ENCODE measurements around the gene LELP1. TPM values are rescaled to one million over a fixed set of nuclear protein-coding genes. Genes with fewer than 3 reads are reported as not detected.
"Not testable (repeated sequence)": the region's sequence is repeated elsewhere in the genome, so short reads cannot be mapped to it uniquely, and the experiment has no call there.

Gene LELP1
- polyA plus RNA-seq, 3 donors: not detected

DNA sequence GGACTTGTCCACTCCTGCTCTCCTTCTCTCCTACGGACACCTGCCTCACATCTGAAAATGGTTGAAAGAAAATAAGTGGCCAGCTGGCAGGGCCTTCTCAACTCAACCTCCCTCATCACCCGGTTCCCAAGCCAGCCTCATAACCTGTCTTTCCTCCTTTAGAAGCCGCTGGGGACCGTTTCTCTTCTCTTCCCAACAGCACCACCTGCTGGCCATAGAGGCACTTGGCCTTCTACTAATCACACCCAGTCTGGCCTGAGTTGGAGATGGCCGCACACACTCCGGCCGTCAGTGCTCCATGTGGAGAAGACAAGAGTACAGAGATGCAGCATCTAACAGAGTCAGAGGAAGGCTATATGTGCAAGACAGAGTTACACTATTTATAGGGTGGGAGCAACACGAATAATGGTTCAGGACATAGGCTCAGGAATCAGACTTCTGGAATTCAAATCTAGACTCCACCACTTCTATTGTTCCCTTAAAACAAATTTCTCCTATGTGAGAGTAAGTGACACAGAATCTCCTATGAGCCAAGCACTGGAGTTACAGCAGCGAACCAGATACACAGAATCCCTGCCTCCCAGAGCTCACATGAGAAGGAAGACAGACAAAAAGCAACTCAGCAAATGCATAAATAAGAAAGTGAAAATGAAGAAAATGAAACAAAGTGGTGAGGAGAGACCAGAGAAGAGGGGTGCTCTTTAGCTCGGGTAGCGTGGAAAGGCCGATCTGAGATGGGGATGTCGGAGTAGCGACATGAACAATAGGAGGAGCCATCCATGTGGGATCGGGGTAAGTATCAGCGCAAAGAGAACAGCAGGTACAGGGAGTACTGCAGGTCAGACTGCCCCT, 20.0 kb downstream of the LELP1 start:
- H3K27me3 Mint-ChIP-seq (ENCODE audit: low read depth in 3 of 3); H3K27ac Mint-ChIP-seq; H3K4me3 ChIP-seq (replicated peaks in 1 of 3; ENCODE audit: low read depth in 2 of 3, low read length in 3 of 3); H3K27ac ChIP-seq (ENCODE audit: low read depth in 1 of 2, low read length in 2 of 2); H3K36me3 ChIP-seq (replicated peaks in 1 of 2; ENCODE audit: control insufficient read depth in 1 of 2, insufficient read depth in 2 of 2, low read length in 2 of 2); H2AFZ ChIP-seq (ENCODE audit: insufficient read depth, low read depth, low read length, poor library complexity, severe bottlenecking); H3K36me3 Mint-ChIP-seq; H3K79me2 ChIP-seq (ENCODE audit: insufficient read depth, low read length); H3K4me1 ChIP-seq (ENCODE audit: control insufficient read depth in 1 of 2, insufficient read depth in 2 of 2, low read length in 2 of 2); intact Hi-C loops (cut with micrococcal nuclease); H3K4me2 ChIP-seq (replicated peaks; ENCODE audit: extremely low read depth, low read length, poor library complexity, severe bottlenecking); H3K27me3 ChIP-seq (ENCODE audit: control insufficient read depth in 2 of 2, insufficient read depth in 2 of 2, low read length in 2 of 2); H3K9ac ChIP-seq (ENCODE audit: insufficient read depth, low read length, poor library complexity, severe bottlenecking); H3K9me3 ChIP-seq (replicated peaks in 1 of 2; ENCODE audit: control insufficient read depth in 1 of 2, insufficient read depth in 1 of 2, low read length in 2 of 2); H3K9me3 Mint-ChIP-seq; H3K4me1 Mint-ChIP-seq; H4K20me1 ChIP-seq (ENCODE audit: insufficient read depth, low read length): not testable (repeated sequence)
- 66% methylated on average over 10 of the region's 16 CpGs for WGBS (ENCODE audit: insufficient coverage)
- peak overlapping the region in 1 of 2 donors; percentile 59 for H3K4me3 Mint-ChIP-seq
- peak; percentile 16 to 34 (median 34) for DNase-seq
- TF ChIP-seq, protein P1, sequence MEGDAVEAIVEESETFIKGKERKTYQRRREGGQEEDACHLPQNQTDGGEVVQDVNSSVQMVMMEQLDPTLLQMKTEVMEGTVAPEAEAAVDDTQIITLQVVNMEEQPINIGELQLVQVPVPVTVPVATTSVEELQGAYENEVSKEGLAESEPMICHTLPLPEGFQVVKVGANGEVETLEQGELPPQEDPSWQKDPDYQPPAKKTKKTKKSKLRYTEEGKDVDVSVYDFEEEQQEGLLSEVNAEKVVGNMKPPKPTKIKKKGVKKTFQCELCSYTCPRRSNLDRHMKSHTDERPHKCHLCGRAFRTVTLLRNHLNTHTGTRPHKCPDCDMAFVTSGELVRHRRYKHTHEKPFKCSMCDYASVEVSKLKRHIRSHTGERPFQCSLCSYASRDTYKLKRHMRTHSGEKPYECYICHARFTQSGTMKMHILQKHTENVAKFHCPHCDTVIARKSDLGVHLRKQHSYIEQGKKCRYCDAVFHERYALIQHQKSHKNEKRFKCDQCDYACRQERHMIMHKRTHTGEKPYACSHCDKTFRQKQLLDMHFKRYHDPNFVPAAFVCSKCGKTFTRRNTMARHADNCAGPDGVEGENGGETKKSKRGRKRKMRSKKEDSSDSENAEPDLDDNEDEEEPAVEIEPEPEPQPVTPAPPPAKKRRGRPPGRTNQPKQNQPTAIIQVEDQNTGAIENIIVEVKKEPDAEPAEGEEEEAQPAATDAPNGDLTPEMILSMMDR (IDR thresholded peaks at IDR 0.05): peak; percentile 85

DNA sequence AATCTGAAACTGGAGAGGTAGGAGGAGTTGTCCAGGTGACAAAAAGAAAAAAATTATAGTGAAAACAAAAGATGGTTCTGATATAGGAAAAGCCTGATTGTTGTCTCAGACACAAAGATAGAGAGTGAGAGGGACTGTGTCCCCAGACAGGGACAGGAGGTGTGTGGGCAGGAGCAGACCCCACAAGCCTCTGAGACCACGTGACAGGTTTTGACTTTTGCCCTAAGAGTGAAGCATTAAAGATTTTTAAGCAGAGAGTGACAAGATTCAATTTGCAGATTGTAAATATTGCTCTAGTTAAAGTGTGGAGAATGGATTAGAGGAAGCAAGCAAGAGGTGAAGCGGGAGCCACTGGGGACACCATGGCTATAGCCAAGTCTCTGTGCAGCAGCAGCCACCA, 24.6 kb downstream of the LELP1 start:
- no peaks in the 10 kb centered on the region for H3K9me3 Mint-ChIP-seq
- H3K9me3 ChIP-seq (replicated peaks in 1 of 2; ENCODE audit: control insufficient read depth in 1 of 2, insufficient read depth in 1 of 2, low read length in 2 of 2): no peaks in the 10 kb centered on the region
- no peak overlapping the region for H3K4me3 ChIP-seq (replicated peaks in 1 of 3; ENCODE audit: low read depth in 2 of 3, low read length in 3 of 3)
- no peaks in the 10 kb centered on the region for H3K79me2 ChIP-seq (ENCODE audit: insufficient read depth, low read length)
- 87% methylated on average over 2 of the region's 2 CpGs for WGBS (ENCODE audit: insufficient coverage)
- no peak overlapping the region for H3K9ac ChIP-seq (ENCODE audit: insufficient read depth, low read length, poor library complexity, severe bottlenecking)
- H3K27me3 Mint-ChIP-seq (ENCODE audit: low read depth in 3 of 3): peaks cover 0 to 24% (median 3%) of the 10 kb centered on the region in 3 donors
- no peaks in the 10 kb centered on the region for H4K20me1 ChIP-seq (ENCODE audit: insufficient read depth, low read length)
- no peak overlapping the region for H3K4me2 ChIP-seq (replicated peaks; ENCODE audit: extremely low read depth, low read length, poor library complexity, severe bottlenecking)
- no peak overlapping the region for H2AFZ ChIP-seq (ENCODE audit: insufficient read depth, low read depth, low read length, poor library complexity, severe bottlenecking)
- peaks cover 26 to 27% of the 10 kb centered on the region in 2 donors for H3K4me1 ChIP-seq (ENCODE audit: control insufficient read depth in 1 of 2, insufficient read depth in 2 of 2, low read length in 2 of 2)
- peaks cover 34% of the 10 kb centered on the region for H3K4me1 Mint-ChIP-seq
- DNase-seq: no peak
- intact Hi-C loops (cut with micrococcal nuclease): no loop called here
- no peaks in the 10 kb centered on the region for H3K36me3 ChIP-seq (replicated peaks in 1 of 2; ENCODE audit: control insufficient read depth in 1 of 2, insufficient read depth in 2 of 2, low read length in 2 of 2)
- no peak overlapping the region for H3K27ac Mint-ChIP-seq
- H3K36me3 Mint-ChIP-seq: no peaks in the 10 kb centered on the region
- H3K4me3 Mint-ChIP-seq: no peak overlapping the region
- TF ChIP-seq, protein P1 (IDR thresholded peaks at IDR 0.05): no peak
- H3K27me3 ChIP-seq (ENCODE audit: control insufficient read depth in 2 of 2, insufficient read depth in 2 of 2, low read length in 2 of 2): peaks cover 0 to 4% of the 10 kb centered on the region in 2 donors
- H3K27ac ChIP-seq (ENCODE audit: low read depth in 1 of 2, low read length in 2 of 2): no peak overlapping the region

Data from CD14-positive monocyte (primary cell).